HL-60 (cell line): ENCODE measurements around the gene KLHL22.

Experiments used
- CTCF ChIP-seq: IDR thresholded peaks from one replicate; pipeline ENCODE4 v1.5.1; 2011; ENCODE audit warnings: low read length, control low read depth, inconsistent platforms; ENCODE audit not compliant: insufficient read depth
- POLR2AphosphoS5 ChIP-seq: IDR thresholded peaks from 2 replicates; pipeline ENCODE4 v1.6.1; 2012; ENCODE audit warnings: low read depth
- REST ChIP-seq: IDR thresholded peaks from 2 replicates; pipeline ENCODE4 v1.6.1; 2012; ENCODE audit warnings: low read depth; ENCODE audit not compliant: insufficient replicate concordance

DNA sequence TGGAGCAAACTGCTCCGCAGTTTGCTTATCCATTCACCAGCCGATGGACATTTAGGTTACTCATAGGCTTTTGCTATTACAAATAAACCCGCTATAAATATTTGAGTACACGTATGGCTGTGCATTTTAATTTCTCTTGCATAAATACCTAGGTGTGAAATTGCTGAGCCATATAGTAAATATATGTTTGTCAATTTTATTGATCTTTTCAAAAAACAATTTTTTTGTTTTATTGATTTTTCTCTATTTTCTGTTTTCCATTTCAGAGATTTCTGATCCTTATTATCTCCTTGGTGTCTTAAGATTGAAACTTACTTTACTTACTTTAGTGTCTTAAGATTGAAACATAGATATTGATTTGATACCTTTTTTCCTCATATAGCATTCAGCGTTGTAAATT lies 97.2 kb downstream of the KLHL22 start:
- TF ChIP-seq POLR2AphosphoS5 = no peak
- TF ChIP-seq CTCF = no peak
- TF ChIP-seq REST = no peak
